GM21825 (cell line): Measurements from ENCODE around the gene GAS2.

Source experiments
- ATAC-seq: cut with Tn5 transposase; IDR thresholded peaks from one replicate; pipeline ENCODE4 v1.9.1; 2021; ENCODE audit warnings: mild to moderate bottlenecking, moderate library complexity; ENCODE audit not compliant: unreplicated experiment

GAS2 gene

DNA sequence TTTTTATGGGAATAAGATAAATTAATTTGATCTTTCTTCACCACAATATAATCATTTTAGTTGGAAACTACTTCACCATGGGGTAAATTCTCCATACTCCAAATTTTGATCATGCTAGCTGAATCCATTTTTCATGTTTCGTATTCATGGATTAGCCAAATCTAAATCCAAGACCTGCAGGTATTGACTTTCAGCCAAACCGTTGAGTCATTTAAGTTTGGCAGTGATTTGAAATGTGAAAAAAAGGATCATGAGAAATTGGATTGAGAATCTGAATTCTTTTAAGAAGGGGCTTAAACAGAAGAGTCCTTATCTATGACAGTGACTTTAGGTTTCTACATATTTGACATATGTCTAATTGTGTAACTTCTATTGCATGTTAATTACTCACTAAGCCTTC lies 5.3 kb downstream of the GAS2 start:
- ATAC-seq = no peak

DNA sequence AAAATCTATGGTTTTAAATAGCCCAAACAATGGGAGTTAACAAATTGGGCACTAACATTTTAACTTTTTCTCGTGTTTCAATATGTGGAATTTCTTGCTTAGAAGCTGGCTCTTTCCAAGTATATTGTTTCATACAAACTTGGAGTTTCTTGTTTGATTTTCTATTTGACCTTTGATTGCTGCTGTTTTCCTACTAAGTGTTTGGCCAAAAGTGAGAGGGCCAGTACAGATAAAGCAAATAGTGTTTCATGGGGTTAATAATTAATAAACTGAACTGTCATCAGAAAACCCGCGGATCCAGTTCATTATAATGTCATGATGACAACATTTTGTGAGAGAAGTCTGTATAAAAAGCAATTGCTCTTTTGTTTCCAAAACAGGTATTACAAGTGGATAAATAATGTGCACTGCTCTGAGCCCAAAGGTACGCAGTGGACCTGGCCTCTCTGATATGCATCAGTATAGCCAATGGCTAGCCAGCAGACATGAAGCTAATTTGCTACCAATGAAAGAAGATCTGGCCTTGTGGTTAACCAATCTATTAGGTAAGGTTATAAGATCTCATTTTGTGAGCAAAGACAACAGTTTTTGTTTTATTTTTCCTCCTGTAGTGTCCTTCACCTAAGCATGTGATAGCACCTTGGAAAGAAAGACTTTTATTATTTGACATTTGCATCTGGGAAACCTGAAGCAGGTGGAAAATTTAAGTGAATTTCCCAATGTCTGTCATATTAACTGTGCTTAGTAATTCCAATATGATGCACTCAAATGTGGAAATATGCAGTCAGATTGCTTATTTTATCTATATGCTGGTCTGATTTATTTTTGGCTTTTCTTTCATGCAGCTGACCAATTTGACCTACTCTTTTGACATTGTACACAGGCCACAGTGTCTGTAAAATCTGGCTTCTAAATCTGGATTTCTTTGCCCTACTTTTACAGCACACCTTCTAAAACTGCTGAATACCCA lies 8.3 kb downstream of the GAS2 start:
- no peak for ATAC-seq

DNA sequence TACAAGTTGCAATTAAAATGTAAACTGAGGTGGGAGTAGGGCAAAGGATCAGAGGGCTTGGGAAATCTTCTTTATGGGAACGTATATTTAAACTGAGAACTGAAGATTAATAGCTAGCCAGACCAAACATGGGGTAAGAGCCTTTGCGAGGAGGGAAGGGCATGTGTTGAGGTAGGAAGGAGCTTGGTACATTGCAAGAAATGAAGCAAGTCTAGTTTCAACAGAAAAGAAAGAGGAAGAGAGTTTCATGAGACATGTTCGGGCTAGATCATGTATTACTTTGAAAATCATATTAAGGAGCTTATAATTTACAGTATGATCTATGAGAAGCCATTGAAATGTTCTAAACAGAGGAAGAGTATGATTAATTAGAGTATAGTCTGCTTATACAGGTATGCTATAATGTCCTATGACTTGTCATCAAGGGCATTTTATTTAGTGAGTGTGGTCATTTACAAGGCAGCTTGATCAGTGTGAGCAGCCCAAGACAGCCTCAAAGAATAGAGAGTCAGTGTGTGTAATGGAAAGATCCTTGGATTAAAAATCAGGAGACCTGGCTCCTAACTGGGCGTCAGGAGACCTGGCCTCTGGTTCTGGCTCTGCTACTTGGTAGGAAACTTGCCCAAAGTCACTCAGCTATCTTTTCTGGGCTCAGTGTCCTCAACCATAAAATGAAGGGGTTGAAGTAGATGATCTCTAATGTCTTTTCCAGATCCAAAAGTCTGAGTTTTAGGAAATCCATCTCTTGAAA lies 10.9 kb downstream of the GAS2 start:
- no peak for ATAC-seq

DNA sequence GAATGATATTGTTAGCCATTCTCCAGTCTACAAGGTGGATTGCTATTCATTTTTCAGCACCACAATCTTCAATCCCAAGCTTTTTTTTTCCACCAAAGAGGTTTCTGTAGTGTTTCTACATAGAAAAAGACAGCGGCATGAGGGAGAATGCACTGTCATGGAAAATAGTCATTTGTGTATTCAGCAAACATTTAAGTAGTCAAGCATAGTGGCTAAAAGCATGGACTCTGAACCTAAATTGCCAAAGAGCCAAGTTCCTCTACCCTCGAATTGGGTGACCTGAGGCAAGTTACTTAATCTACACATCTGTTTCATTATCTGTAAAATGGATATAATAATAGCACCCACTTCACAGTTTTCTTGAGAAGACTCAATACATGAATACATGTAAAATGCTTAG lies 14.2 kb downstream of the GAS2 start:
- ATAC-seq = no peak

DNA sequence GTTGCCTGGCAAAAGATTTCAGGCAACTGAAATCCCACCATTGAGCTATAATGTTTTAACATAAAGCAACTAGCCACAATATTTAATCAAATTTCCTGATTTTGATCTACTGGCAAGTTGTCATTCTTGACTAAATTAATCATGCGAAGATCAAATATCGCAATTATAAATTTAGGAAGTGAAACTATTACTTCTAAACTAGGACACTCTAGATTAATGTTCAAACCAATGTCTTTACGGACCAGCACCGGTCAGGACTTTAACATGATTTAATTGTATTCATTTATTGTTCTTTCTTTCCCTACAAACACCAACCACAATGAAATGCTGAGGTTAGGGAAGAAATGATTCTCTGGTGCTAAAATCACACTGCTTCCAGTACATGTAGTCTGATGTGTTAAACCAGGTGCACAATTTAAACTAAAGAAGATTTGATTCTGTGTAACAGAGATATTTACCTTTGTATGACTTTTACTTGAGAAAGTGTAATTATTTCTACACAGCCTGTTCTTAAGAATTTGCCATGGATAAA lies 14.9 kb downstream of the GAS2 start:
- peak; percentile 63 for ATAC-seq

DNA sequence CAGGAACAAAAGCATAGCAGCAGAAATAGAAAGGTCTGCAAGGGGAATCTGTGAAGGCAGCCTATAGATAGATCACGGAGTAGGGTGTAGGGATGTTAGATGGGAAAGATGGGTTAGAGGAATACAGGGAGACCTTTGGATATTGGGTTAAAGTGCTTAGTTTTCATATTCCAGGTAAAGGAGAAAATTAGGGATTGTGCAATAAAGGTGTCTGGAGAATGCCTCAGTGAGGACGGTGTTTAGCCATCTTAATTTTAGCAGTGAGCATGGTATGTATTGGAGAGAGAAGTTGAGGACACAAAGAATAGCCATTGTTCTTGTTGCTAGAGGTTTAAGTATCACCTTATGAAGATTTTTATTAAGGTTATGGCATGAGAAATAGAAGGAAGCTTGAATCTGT lies 17.7 kb downstream of the GAS2 start:
- no peak for ATAC-seq

DNA sequence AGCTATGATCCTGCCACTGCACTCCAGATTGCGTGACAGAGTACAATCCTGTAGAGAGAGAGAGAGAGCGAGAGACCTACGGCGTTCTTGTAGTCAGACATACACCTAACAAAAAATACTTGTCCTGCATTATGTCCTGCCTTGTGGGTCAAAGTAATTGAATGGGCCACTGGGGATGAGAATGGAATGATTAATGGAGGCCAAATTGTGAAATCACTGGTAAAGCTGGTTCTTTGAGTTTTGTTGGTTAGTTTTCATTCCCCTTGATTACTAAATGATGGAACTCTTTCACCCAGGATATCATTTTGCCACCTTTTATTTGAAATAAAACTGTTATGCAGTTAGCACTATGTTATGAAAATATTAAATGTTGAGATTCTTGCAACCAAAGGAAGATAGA lies 18.7 kb downstream of the GAS2 start:
- no peak for ATAC-seq

DNA sequence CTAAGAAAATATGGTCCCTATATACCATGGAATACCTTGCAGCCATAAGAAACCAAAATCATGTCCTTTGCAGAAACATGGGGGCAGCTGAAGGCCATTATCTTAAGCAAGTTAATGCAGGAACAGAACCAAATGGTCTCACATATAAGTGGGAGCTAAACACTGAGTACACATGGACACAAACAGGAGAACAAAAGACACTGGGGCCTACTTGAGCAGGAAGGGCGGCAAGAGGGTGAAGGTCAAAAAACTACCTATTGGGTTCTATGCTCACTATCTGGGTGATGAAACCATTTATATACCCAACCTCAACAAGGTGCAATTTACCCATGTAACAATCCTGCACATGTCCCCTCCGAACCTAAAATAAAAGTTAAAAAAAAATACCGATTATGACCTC lies 22.5 kb downstream of the GAS2 start:
- no peak for ATAC-seq

DNA sequence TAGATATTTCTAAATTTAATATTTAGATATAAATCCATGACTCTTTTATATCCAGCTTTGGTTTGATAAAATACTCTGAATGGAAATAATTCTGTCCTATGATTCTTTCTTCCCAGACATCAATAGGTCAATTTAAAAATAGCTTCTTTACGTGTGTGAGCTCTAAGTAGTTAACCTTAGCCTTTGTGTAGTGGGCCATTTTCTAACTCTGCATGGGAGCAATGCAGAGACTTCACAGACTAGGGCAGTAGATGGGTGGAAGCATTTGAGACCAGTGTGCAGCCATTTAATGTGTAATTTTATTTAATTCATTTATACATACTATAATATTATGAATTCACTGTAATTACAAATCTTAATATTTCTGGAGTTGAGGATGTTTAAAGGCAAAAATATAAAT lies 23.8 kb downstream of the GAS2 start:
- no peak for ATAC-seq

DNA sequence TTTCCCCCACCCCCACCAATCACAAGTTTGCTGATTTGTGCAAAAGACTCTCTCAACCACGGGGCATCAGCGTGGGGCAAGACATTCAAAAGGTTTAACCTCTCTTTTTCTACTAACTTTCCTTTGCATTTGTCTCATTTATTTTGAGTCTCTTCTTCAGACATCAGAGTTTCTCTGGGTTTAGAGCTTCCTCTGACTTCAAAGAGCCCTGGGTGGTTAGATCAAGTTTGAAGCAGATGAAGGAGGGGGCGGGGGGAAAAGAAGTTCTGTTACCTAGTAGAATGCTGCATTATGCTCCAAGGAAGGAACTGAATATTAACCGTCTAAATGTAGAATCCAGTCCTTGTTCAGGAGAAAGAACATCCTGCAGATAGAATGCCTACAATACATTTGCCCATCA lies 24.5 kb downstream of the GAS2 start:
- ATAC-seq = no peak

DNA sequence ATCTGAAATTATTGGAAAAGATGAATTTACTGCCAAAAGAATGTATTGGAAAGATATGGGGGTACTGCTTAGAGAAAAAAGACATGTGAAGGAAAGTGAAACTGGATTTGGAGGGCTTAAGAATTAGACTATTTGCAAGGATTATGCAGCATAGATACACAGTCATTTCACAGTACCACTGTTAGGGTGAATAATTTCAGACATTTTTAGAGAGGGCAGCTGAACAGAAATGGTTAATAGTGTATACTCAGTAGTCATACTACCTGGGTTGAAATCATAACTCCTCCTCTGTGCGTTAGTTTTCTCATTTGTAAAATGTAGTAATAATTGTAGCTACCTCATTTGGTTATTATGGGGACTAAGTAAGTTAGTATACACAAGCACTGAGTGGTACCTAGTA lies 33.0 kb downstream of the GAS2 start:
- no peak for ATAC-seq

DNA sequence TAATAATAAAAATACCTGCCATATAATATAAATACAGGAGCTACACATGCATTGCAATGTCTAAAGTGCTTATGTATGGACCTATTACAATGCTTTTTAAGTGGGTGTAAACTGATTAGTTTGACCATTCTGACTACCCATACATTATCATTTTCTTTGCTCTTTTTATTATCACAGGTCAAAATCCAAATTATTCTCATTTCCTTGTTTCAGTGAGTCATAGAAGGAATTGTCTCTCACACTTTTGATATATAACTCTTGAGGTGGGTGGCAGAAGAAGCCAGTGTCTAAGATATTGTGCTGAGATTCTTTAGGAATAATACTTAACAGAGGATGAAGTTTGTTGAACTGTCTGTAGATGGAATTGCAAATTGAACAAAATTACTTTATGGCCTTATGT lies 35.6 kb downstream of the GAS2 start:
- no peak for ATAC-seq

DNA sequence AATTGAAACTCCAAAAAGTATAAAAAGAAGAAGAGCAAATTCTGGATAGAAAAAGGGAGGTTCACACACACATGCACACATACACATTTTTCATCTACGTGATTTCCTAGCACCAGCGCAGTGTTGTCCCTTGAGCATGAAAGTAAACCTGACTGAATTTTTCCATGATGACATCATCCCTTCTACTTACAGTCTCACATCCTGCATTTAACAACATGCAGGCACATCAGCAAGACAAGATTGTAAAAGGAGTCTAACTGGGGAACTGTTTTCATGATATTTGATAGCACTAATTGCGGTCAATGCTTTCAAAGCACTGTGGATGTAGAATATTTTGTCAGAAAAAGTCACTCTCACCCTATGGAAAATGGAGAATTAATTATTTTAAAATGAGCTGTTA lies 36.6 kb downstream of the GAS2 start:
- ATAC-seq = no peak

DNA sequence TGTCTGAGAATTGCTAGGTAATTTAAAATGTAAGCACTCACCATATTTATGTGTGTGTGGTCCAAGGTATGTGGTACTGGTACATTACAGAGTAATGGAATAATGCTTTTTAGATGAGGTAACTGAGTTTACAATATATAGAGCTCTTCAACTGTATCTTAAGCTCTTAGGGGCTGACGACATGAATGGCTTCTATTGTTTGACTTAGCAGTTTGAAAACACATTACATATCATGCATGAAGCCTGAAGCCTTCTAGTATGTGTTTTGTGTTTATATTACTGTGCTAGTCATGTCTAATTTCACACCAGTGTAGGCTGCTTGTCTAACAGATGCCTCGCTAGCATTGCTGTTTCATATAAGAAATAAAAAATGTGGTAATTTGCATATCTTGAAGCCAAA lies 37.2 kb downstream of the GAS2 start:
- ATAC-seq = no peak

DNA sequence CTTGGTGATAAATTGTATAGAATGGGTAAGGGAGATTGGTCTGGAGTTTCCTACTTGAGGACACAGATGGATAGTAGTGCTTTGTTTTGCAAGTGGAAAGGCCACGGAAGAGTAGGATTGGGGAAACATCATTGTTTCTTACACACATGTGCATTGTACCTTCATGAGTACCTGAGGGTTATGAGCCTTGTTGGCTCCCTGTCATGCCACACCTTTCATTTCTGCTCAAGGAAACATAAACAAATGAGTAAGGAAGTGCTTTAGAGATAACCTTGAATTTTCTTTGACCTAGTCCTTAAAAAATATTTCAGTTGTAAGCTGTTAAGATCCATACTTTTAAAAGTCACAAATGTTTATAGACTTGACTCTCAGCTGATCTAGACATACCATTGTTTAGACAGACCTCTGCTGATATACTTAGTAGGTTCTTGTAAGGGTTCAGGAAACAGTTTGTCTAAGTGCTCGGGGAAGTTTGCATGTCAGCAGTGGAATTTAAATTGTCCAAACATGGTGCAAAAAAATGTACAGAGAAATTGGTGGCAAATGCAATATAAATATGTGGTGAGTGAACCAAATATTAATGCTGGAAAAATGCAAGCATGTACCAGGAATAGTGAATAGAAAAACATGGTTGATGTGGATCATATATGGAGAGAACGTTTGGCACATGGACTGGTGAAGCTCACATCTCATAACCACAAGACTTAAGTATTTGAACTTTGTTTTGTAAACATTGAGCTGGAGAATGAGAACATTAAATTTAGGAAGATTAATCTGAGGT lies 40.9 kb downstream of the GAS2 start:
- ATAC-seq = no peak

DNA sequence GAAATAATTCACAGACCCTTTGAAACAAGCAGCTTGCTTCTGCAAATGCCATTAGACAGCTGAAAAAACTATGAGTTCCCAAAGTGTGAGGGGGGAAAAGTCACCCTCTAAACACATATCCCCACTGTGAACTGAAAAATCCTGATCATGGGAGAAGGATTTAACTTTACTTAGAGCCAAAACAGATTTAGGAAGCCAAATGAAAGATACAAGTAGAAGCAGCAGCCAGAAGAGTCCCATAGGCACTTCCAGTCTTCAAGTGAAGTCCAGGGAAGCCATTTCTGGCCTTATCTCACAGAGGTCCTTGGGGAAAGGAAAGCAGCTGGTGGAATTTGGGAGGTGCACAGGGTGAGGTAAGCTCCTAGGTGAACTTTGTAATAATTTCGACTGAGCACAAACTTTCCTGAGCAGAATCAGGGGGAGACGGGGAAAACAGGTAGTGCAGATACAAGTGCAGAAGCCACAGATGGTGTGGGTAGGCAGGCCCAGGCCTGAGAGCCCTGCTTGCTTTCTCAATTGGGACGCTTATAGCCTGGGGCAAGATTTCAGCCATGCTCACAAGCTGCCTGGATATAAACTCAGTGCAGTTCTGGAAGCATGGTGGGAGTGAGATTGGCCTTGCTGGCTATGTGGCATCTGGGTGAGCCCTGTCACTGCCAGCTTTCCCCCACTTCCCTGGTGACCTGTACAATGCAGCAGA lies 44.8 kb downstream of the GAS2 start:
- ATAC-seq = no peak

DNA sequence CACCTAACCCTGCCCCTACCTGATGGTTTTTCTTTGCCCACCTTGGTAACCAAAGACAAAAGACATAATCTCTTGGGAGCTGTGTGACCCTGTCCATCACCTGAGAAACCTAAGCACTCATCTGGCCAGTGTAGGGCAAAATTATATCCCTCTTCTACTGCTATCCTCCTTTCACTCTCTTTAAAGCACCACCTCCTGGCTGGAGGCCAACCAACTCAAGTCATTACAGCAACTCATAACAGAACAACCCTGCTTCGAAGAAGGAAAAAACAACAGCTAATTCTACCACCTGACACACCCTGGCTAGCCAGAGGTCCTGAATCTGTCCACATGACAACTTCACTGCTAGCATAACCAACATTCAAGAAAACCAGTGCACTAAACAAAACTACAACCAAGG lies 45.5 kb downstream of the GAS2 start:
- ATAC-seq = no peak

DNA sequence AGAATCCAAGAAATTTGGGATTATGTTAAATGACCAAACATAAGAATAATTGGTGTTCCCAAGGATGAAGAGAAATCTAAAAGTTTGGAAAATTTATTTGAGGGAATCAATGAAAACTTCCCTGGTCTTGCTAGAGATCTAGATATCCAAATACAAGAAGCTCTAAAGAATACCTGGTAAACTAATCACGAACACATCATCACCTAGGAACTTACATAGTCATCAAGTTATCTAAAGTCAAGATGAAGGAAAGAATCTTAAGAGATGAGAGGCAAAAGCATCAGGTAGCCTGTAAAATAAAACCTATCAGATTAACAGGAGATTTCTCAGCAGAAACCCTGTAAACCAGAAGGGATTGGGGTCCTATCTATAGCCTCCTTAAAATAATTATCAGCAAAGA lies 46.9 kb downstream of the GAS2 start:
- no peak for ATAC-seq

DNA sequence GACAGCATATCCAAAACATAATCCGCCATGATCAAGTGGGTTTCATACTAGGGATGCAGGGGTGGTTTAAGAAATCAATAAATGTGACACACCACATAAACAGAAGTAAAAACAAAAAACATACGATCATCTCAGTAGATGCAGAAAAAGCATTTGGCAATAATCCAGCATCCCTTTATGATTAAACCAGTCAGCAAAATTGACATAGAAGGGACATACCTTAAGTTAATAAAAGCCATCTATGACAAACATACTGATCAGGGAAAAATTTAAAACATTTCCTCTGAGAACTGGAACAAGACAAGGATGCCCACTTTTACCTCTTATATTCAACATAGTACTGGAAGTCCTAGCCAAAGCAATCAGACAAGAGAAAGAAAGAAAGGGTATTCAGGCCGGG lies 49.6 kb downstream of the GAS2 start:
- ATAC-seq = no peak

DNA sequence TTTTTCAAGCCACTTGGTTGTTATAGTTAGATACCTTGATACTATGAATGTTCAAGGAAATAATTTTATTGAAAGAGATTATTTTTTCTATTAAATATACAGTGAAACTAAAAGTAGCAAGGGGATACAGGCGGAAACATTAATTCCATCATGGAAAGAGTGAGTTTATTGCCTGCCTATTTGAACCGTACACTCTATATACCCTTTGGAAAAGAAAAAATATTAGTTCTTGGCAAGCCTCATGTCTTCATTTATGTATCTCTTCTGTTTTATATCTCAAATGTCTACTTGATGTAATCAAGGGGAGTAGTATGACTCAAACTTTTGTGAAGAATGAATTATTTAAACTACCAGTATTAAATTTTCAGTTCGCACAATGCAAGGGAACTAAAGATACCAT lies 54.0 kb downstream of the GAS2 start:
- ATAC-seq = no peak

DNA sequence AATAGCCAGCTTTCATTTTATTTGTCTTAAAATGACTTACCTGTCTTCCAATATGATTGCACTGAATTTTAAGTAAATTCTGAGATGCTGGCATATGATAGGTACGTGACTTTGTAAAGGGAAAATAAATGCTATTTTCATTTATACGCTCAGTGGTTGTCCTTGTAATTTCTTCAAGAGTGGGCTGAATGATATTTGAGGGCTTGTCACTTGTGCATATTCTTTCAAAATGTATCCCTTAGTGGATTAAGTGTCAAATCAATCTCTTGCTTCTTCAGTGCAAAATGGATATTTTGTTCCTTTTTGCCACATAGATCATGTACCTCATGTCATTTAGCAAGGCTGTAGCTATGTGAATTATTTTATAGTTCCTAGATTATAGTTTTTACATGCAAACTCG lies 56.9 kb downstream of the GAS2 start:
- no peak for ATAC-seq
